Activated T-cell treated with anti-CD3 and anti-CD28 coated beads, Interleukin-2, amount 50 U/mL, for 4 hours (primary cell): ENCODE results near the gene TREM1. TPM values are rescaled to one million over a fixed set of nuclear protein-coding genes. Genes with fewer than 3 reads are reported as not detected.

ENCODE experiments used
- ATAC-seq, 2 donors: fragments of 200-7000 bp; cut with Tn5 transposase; one replicate each; pipeline ENCODE4 v1.10.0; 2021
- DNase-seq: peaks from one replicate; pipeline ENCODE4 v3.0.0-alpha.2; 2020
- H3K27me3 Mint-ChIP-seq: one replicate; pipeline ENCODE4 v1.8.0; 2021; ENCODE audit warnings: low read depth, mixed read lengths
- H3K36me3 Mint-ChIP-seq: one replicate; pipeline ENCODE4 v1.8.0; 2022; ENCODE audit warnings: mixed read lengths; ENCODE audit not compliant: insufficient read depth
- H3K4me1 Mint-ChIP-seq: one replicate; pipeline ENCODE4 v1.8.0; 2021; ENCODE audit warnings: low read depth, mixed read lengths
- H3K4me3 Mint-ChIP-seq: one replicate; pipeline ENCODE4 v1.8.0; 2021; ENCODE audit warnings: mild to moderate bottlenecking, moderate library complexity, mixed read lengths
- H3K9me3 Mint-ChIP-seq: one replicate; pipeline ENCODE4 v1.8.0; 2021; ENCODE audit warnings: mixed read lengths
- total RNA-seq, 3 donors: library from RNA; stranded (reverse); gene quantifications; one replicate each; pipeline ENCODE4 v1.2.1, GENCODE V29; 2021

Gene TREM1
- total RNA-seq, 3 donors from 2014 or later, result not detected

DNA sequence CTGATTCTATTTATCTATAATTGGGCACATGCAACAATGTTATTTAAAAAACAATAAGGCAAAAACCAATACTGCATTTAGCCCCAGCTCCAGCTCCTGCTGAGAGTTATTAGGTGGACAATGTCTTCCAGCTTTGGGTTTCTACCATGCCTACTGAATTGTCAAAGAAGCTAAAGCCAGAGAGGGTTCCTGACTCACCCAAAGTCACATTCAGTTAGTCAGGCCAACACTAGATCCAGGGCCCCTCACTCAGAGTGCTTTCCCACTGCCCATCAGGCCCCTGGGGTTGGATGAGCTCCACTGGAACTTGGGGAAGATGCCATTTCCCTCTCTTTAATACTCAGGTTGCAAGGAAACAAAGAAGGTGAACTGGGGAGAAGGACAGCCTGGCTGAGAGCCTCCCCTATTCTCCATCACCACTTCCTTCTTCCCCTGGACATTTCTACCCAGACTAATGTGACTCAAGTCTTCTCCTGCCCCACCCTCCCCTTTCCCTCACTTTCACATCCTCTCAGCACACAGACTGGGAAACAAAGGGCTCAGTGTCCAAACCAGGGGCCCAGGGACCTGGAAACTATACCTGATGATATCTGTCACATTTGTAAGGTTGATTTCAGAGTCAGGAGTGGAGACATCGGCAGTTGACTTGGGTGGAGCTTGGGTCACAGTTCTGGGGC lies 6.0 kb downstream of the TREM1 start:
- Mint-ChIP-seq H3K27me3 (peaks cover 2% of the 10 kb centered on the region), H3K36me3 (no peaks in the 10 kb centered on the region), H3K4me1 (peaks cover 8% of the 10 kb centered on the region), H3K4me3 (no peak overlapping the region), H3K9me3 (no peaks in the 10 kb centered on the region)
- ATAC-seq, result no peak
- DNase-seq, result no peak

DNA sequence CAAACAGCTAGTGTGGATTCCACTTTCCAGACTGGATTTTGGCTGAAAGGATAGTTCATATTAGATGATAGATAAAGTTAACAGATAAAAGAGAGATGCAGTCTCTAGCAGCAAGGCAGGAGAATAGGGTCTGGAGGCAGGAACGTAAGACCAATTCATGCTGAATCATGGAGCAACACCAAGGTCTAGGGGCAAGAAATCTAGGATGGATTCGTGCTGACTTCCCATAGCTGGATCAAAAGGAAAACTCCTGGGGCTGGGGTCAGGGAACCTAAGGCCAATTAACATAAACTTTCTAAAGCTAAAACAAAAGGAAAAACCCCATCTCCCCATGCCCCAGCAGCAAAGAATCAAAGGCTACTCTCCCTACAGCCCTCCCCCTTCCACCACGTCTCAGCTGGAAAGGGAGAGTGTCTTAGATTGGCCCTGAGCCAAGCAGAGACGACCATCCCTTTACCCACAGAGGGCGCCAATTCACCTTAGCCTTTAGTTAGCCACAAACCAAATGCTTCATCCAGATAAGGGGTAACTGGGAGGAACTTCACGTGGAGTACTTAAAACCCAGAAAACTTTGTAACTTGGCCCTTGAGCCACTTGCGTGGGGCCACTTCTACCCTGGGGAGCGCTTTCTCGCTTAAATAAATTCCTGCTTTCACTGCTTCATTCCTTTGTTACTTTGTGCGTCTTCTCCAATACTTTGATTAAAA lies 7.6 kb downstream of the TREM1 start:
- H3K9me3 Mint-ChIP-seq, result no peaks in the 10 kb centered on the region
- ATAC-seq (peak; percentile 80 to 81), DNase-seq (peak; percentile 58)
- peaks cover 8% of the 10 kb centered on the region for H3K4me1 Mint-ChIP-seq
- H3K36me3 Mint-ChIP-seq, result no peaks in the 10 kb centered on the region
- H3K4me3 Mint-ChIP-seq, result no peak overlapping the region
- peaks cover 2% of the 10 kb centered on the region for H3K27me3 Mint-ChIP-seq

DNA sequence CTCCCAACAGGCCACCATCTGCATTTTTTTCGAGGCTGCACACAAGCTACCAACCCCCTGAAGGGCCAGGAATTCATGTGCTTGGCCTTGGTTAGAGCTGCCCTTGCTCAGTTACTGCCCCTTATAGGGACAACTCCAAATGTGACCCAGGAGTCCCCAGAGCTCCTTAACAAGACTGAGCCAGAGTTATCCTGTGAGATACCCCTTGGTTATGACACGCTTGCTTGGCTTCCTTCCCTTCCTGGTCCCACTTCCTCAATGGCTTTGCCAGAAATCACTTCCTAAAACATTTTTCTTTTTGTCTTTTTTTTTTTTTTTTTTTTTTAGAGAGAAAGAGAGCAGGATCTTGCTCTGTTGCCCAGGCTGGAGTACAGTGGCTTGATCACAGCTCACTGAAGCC lies 8.9 kb downstream of the TREM1 start:
- no peak overlapping the region for H3K4me3 Mint-ChIP-seq
- no peaks in the 10 kb centered on the region for H3K36me3 Mint-ChIP-seq
- DNase-seq (no peak), ATAC-seq (no peak)
- H3K9me3 Mint-ChIP-seq, result no peaks in the 10 kb centered on the region
- H3K4me1 Mint-ChIP-seq, result peaks cover 8% of the 10 kb centered on the region
- H3K27me3 Mint-ChIP-seq, result no peaks in the 10 kb centered on the region

DNA sequence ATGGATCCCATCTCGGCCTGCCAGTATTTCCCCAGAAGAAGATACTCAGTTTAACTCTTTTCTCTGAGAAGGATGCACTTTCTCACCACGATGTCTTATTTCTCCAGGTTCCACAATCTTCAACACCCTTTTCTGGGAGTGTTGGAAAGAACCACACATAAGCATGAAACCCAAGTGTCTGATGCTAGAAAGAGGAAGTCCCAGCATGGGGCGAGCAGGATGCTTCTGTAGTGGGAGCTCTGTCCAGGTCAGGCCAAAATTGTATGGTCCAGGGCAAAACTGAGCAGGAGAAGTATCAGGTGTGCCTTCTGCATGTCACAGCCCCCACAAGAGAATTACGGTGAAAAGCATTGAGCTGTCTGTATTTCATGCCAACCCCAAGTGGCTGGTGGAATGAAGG lies 11.0 kb downstream of the TREM1 start:
- H3K9me3 Mint-ChIP-seq, result no peaks in the 10 kb centered on the region
- ATAC-seq (no peak), DNase-seq (no peak)
- H3K36me3 Mint-ChIP-seq, result no peaks in the 10 kb centered on the region
- H3K27me3 Mint-ChIP-seq, result no peaks in the 10 kb centered on the region
- no peak overlapping the region for H3K4me3 Mint-ChIP-seq
- H3K4me1 Mint-ChIP-seq, result peaks cover 15% of the 10 kb centered on the region

DNA sequence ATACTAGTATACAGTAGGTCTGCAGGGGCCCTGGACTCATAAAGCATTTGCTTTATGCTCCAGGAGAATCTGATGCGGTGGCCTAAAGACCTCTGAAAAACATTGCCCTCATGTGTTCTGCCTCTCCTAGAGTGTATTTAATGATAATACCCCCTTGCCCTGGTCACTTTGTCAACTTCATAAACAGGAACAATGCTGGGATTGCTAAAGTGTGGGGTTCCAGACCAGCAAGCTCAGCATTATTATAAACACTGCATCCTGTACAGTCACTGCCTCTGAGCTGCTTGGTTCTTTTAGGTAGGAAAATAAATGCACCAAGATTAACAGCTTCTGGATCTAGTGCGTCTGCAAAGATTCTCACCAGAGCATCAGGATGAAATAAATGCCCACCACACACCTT lies 12.2 kb downstream of the TREM1 start:
- H3K9me3 Mint-ChIP-seq, result no peaks in the 10 kb centered on the region
- DNase-seq (no peak), ATAC-seq (no peak)
- peaks cover 14% of the 10 kb centered on the region for H3K4me1 Mint-ChIP-seq
- H3K27me3 Mint-ChIP-seq, result no peaks in the 10 kb centered on the region
- no peaks in the 10 kb centered on the region for H3K36me3 Mint-ChIP-seq
- no peak overlapping the region for H3K4me3 Mint-ChIP-seq

DNA sequence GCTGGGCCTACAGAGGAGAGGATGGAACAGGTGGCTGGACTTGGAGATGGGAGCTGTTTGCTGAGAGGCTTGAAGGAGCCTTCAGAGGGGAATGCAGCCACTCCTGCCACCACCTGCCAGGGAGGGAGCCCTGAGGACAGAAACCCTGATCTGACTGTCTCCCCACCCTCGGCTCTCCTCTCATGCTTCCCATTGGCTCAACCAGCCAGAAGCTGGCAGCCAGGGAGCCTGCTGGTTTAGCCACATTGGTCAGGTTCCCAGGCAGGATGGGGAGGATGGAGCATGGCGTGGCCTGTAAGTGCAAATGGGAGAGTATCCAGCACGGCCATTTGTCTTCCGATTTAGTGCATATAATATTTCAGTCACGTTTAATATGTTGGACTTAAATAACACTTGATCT lies 12.8 kb downstream of the TREM1 start:
- Mint-ChIP-seq H3K4me1 (peaks cover 8% of the 10 kb centered on the region), H3K27me3 (no peaks in the 10 kb centered on the region), H3K9me3 (no peaks in the 10 kb centered on the region), H3K36me3 (no peaks in the 10 kb centered on the region), H3K4me3 (no peak overlapping the region)
- DNase-seq (no peak), ATAC-seq (no peak)

DNA sequence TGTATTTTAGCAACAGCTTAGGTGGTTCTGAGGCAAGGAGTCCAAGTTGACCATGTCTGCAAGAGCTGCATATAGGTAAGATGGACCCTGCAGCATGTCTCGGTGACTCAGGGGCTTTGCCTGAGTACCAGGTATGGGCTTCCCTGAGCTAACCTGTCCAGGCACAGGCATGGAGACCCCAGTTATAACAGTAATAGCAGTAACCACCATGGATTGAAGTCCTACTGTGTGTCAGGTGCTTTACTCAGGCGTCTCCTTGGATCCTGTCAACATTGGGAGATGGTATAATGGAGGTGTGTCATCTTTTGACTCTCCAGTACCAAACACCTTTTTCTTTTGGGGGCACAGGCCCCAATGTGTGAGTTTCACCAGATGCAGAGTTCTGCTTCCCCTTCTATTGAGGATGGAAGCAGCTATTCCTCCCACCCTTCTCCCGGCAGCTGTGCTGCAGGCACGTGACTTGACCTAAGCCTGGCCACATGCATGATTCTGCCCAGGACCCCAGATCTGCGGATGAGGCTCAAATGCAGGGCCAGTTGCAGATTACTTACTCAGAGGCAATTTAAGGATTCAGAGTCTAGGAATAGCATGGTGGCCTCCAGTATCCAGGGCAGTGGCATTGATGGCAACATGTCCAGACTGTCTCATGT lies 13.8 kb downstream of the TREM1 start:
- Mint-ChIP-seq H3K4me3 (no peak overlapping the region), H3K27me3 (no peaks in the 10 kb centered on the region)
- DNase-seq, result no peak

DNA sequence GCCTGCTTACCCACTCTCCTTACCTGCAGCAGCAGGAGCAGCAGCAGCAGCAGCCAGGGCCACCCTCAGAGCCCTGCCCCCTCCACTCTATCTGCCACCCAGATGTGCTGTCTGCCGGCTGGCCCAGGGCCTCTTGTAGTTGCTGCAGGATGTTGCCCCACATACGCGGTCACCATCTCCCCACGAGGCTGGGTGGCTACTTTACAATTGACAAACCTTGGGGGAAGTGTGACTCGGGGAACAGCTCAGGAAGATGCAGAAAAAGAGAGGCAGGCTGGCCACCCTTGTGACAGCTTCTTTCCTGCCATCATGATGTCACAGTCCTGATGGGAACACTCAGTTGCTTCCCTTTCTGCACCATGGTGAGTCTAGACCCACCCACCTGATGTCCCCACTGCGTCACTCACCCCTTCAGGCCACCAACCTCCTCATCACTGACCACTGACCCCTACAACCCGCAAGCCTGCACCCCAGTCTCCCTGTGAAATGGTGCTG lies 14.5 kb downstream of the TREM1 start:
- Mint-ChIP-seq H3K4me3 (no peak overlapping the region), H3K36me3 (no peaks in the 10 kb centered on the region), H3K4me1 (peaks cover 7% of the 10 kb centered on the region), H3K27me3 (no peaks in the 10 kb centered on the region), H3K9me3 (no peaks in the 10 kb centered on the region)
- DNase-seq (no peak), ATAC-seq (no peak)

More for the DNA sequence above, 13.8 kb downstream of the TREM1 start:
- no peak for ATAC-seq
- no peaks in the 10 kb centered on the region for H3K36me3 Mint-ChIP-seq
- H3K9me3 Mint-ChIP-seq, result no peaks in the 10 kb centered on the region
- peaks cover 7% of the 10 kb centered on the region for H3K4me1 Mint-ChIP-seq

DNA sequence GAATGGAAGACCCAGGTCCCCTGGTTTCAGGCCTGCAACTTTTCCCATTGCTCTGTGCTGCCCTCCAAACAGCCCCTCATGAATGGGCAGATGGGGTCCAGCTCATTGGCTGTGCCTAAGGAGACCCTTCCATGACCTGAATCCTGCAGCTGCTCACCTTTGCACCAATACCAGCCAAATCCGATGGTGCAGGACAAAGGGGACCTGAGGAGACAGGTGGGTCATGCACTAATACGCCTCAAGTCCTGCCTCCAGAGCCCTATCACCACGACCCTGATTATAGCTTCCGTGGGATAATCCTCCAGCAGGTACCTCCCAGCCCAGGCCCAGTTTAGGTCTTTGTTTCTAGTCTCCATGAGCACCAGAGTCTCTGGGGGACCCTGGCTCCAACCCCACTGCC lies 16.8 kb downstream of the TREM1 start:
- H3K9me3 Mint-ChIP-seq, result no peaks in the 10 kb centered on the region
- H3K36me3 Mint-ChIP-seq, result no peaks in the 10 kb centered on the region
- peaks cover 7% of the 10 kb centered on the region for H3K4me1 Mint-ChIP-seq
- DNase-seq (no peak), ATAC-seq (no peak)
- H3K27me3 Mint-ChIP-seq, result no peaks in the 10 kb centered on the region
- no peak overlapping the region for H3K4me3 Mint-ChIP-seq

DNA sequence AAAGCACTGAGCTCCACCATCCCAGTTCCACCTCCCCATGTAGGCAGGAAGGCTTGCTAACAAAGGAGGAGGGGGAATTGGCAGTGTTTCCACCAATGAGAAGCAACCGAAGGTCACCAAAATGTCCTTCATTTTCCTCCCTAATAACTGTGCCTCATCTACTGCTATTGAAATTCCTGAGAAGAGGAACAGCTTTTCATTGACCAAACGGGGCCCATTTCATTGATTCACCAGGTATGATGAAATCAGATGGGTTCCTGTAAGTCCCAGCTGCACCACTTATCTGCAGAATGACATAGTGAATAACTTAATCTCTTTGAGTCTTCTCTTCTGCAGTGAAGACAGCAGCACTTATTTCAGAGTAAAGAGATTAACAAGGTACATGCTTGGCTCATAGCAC lies 17.3 kb downstream of the TREM1 start:
- no peak overlapping the region for H3K4me3 Mint-ChIP-seq
- H3K4me1 Mint-ChIP-seq, result peaks cover 7% of the 10 kb centered on the region
- H3K27me3 Mint-ChIP-seq, result no peaks in the 10 kb centered on the region
- no peaks in the 10 kb centered on the region for H3K9me3 Mint-ChIP-seq
- no peak for DNase-seq
- H3K36me3 Mint-ChIP-seq, result no peaks in the 10 kb centered on the region
- no peak for ATAC-seq

DNA sequence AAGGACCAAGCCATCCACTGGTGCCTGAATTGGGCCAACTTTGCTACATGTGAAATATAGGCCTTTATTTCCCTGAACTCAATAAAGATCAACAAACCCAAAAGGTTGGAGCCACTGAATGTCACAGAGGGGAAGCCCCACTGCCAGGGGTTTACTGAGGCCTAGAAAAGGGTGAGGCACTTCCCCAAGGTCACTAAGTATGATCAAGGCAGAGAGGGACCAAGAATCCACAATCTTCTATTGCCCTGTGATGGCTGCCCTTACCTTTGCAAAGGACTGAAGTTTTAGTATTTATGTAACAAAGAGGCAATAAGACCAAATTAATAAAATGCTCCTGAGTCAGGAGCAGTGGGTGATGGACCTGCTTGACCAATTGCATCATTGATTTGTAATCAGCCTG lies 18.0 kb downstream of the TREM1 start:
- Mint-ChIP-seq H3K4me3 (no peak overlapping the region), H3K27me3 (no peaks in the 10 kb centered on the region), H3K36me3 (no peaks in the 10 kb centered on the region), H3K9me3 (peaks cover 2% of the 10 kb centered on the region), H3K4me1 (peaks cover 7% of the 10 kb centered on the region)
- no peak for DNase-seq
- ATAC-seq, result no peak

DNA sequence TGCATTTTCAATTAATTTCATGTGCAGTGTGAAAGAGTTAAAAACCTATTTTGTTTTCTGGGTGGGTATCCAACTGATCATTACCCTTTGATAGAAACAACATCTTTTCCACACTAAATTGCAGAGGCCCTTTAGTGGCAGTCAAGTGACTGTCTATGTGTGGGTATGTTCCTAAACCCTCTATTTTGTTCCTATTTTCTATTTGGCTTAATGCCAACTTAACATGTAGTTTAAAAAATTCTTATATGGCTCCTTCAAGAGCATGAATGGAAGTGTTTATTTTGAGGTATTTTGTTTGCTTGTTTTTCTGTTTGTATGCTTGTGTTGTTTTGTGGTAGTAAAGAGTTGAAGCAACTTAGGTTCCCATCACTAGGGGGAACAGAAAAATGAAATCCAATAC lies 19.9 kb downstream of the TREM1 start:
- H3K4me3 Mint-ChIP-seq, result no peak overlapping the region
- H3K27me3 Mint-ChIP-seq, result no peaks in the 10 kb centered on the region
- H3K4me1 Mint-ChIP-seq, result peaks cover under 1% of the 10 kb centered on the region
- peaks cover 4% of the 10 kb centered on the region for H3K36me3 Mint-ChIP-seq
- no peak for ATAC-seq
- DNase-seq, result no peak
- H3K9me3 Mint-ChIP-seq, result peaks cover 18% of the 10 kb centered on the region

DNA sequence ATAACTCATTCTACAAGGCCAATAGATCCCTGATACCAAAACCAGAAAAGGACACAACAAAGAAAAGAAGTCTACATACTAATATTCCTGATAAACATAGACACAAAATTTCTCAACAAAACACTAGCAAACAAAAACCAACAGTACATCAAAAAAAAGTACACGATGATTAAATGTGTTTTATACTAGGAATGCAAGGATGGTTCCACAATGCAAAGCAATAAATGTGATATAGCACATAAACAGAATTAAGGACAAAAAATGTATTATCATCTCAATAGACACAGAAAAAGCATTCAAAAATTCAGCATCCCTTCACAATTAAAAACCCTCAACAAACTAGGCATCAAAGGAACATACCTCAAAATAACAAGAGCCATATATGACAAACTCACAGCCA lies 23.2 kb downstream of the TREM1 start:
- Mint-ChIP-seq H3K27me3 (no peaks in the 10 kb centered on the region), H3K4me1 (no peaks in the 10 kb centered on the region), H3K36me3 (peaks cover 7% of the 10 kb centered on the region), H3K9me3 (peaks cover 39% of the 10 kb centered on the region), H3K4me3 (no peak overlapping the region)
- DNase-seq (no peak), ATAC-seq (no peak)

DNA sequence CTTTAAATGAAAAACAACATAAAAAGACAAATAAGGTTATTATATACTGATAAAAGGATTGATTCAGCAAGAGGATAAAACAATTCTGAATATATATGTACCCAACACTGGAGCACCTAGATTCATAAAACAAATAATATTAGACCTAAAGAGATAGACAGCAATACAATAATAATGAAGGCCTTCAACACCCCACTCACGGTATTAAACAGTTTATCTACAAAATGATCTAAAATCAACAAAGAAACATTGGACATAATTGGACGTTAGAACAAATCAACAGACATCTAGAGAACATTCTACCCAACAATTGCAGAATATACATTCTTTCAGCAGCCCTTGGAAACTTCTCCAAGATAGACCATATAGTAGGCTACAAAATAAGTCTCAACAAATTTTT lies 24.1 kb downstream of the TREM1 start:
- Mint-ChIP-seq H3K9me3 (peaks cover 39% of the 10 kb centered on the region), H3K27me3 (no peaks in the 10 kb centered on the region), H3K4me3 (no peak overlapping the region), H3K36me3 (peaks cover 7% of the 10 kb centered on the region), H3K4me1 (no peaks in the 10 kb centered on the region)
- ATAC-seq, result no peak
- DNase-seq, result no peak

DNA sequence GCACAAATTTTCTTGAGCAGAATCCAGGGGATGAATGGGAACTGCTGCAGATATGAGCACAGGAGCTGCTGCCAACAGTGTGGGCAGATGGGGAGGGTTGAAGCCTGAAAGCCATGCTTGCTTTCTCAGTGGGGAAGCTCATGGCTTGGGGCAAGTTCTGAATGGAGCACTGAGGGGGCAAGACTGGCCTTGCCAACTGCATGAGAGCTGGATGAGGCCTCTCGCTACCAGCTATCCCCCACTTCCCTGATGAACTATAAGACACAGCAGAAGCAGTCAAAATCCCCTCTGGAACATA lies 28.3 kb downstream of the TREM1 start:
- ATAC-seq, result no peak

More for the DNA sequence above, 28.3 kb downstream of the TREM1 start:
- H3K36me3 Mint-ChIP-seq, result peaks cover 4% of the 10 kb centered on the region
- peaks cover 6% of the 10 kb centered on the region for H3K4me1 Mint-ChIP-seq
- H3K9me3 Mint-ChIP-seq, result peaks cover 33% of the 10 kb centered on the region
- H3K4me3 Mint-ChIP-seq, result no peak overlapping the region
- no peaks in the 10 kb centered on the region for H3K27me3 Mint-ChIP-seq
- no peak for DNase-seq
